Body of pancreas (tissue), 4 donors: ENCODE data around the gene METTL4.

Experiments
- POLR2A ChIP-seq, 3 donors: fragments of 450-650 bp; IDR thresholded peaks; one replicate each; pipeline ENCODE4 v1.6.1; 2016; ENCODE audit warnings: antibody characterized with exemption in 3 of 3, mild to moderate bottlenecking in 2 of 3
- TF ChIP-seq, protein P1 (sequence below), 7 experiments: fragments of 450-650 bp in 4 of 7; fragments of 200-600 bp in 3 of 7; sonication (generic) in 3 of 7; IDR thresholded peaks; one replicate each; pipeline ENCODE4 v1.5.1; 2016 to 2019; ENCODE audit warnings: antibody characterized with exemption in 7 of 7

DNA sequence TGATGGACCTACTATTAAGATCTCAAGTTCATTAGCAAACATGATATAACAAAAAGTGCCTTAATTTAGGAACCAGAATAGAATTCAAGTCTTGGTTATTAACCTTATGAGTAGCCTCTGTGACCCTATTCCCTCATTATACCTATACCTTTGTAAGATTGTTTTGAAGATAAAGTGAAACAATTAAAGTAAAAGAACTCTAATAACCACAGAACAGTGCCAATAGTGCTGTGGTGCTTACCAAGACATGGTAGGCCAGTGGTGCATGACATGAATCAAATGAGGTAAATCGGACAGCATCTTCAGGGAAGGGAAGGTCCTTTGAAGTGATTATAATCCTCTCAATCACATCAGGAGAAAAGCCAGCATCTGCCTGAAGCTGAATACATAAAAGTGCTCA is 36.4 kb downstream of the METTL4 start:
- TF ChIP-seq POLR2A (IDR thresholded peaks at IDR 0.05) = no peak
- TF ChIP-seq, protein P1, sequence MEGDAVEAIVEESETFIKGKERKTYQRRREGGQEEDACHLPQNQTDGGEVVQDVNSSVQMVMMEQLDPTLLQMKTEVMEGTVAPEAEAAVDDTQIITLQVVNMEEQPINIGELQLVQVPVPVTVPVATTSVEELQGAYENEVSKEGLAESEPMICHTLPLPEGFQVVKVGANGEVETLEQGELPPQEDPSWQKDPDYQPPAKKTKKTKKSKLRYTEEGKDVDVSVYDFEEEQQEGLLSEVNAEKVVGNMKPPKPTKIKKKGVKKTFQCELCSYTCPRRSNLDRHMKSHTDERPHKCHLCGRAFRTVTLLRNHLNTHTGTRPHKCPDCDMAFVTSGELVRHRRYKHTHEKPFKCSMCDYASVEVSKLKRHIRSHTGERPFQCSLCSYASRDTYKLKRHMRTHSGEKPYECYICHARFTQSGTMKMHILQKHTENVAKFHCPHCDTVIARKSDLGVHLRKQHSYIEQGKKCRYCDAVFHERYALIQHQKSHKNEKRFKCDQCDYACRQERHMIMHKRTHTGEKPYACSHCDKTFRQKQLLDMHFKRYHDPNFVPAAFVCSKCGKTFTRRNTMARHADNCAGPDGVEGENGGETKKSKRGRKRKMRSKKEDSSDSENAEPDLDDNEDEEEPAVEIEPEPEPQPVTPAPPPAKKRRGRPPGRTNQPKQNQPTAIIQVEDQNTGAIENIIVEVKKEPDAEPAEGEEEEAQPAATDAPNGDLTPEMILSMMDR (IDR thresholded peaks at IDR 0.05) = no peak
